Uterus (tissue), 4 donors: Measurements from ENCODE around the gene CTTNBP2. TPM values are rescaled to one million over a fixed set of nuclear protein-coding genes. Genes with fewer than 3 reads are reported as not detected.
A peak's percentile ranks its signal among the peaks of the same experiment; 100 is the strongest.

Source experiments
- DNase-seq, 2 donors: peaks; one replicate each; pipeline ENCODE4 v3.0.0-alpha.2; 2019 to 2020
- H3K27ac ChIP-seq, 2 donors: fragments of 200-600 bp; sonication (generic); 1 replicate in 1 of 2; 2 replicates in 1 of 2; pipeline ENCODE4 v1.5.1; 2016 to 2018
- H3K27me3 ChIP-seq, 2 donors: fragments of 200-600 bp; sonication (generic); one replicate each; pipeline ENCODE4 v1.5.1; 2018 to 2019; ENCODE audit warnings: control low read depth in 1 of 2
- H3K36me3 ChIP-seq, 2 donors: fragments of 200-600 bp; sonication (generic); one replicate each; pipeline ENCODE4 v1.5.1; 2019; ENCODE audit warnings: control low read depth in 1 of 2
- H3K4me1 ChIP-seq, 2 donors: fragments of 200-600 bp; sonication (generic); one replicate each; pipeline ENCODE4 v1.5.1; 2018 to 2019; ENCODE audit warnings: control low read depth in 1 of 2
- H3K4me3 ChIP-seq, 2 donors: fragments of 200-600 bp; sonication (generic); 1 replicate in 1 of 2; 2 replicates in 1 of 2; pipeline ENCODE4 v1.5.1; 2018 to 2019; ENCODE audit warnings: mild to moderate bottlenecking in 1 of 2
- H3K9me3 ChIP-seq, 2 donors: fragments of 200-600 bp; sonication (generic); one replicate each; pipeline ENCODE4 v1.5.1; 2019; ENCODE audit warnings: control low read depth in 1 of 2
- POLR2A ChIP-seq, 2 donors: fragments of 450-650 bp; IDR thresholded peaks; one replicate each; pipeline ENCODE4 v1.6.1; 2016; ENCODE audit warnings: antibody characterized with exemption in 2 of 2, mild to moderate bottlenecking in 1 of 2, moderate library complexity in 1 of 2
- intact Hi-C: fragments of 100-400 bp; cut with DNase I; formaldehyde crosslinking; loops from one replicate; pipeline ENCODE4 v1.15.1; 2023; ENCODE audit warnings: low total_unique reads
- total RNA-seq, 4 donors: library from RNA; depleted of rRNA in 3 of 4; stranded (reverse); fragments of >200 nt in 3 of 4; gene quantifications; one replicate each; pipeline versions ENCODE4 v1.1.0 to v1.2.4, GENCODE V29; 2014 to 2023
- TF ChIP-seq, protein P1 (sequence below), 4 experiments: fragments of 200-600 bp in 2 of 4; fragments of 450-650 bp in 2 of 4; sonication (generic) in 2 of 4; IDR thresholded peaks; one replicate each; pipeline ENCODE4 v1.5.1; 2016 to 2019; ENCODE audit warnings: antibody characterized with exemption in 4 of 4, mild to moderate bottlenecking in 2 of 4, moderate library complexity in 1 of 4
- donor health status: DM: yes; HTN: yes; CAD: no.

CTTNBP2 gene
- total RNA-seq, 4 donors from 2014 or later: 16.4 to 87.9 (median 35.0) TPM

DNA sequence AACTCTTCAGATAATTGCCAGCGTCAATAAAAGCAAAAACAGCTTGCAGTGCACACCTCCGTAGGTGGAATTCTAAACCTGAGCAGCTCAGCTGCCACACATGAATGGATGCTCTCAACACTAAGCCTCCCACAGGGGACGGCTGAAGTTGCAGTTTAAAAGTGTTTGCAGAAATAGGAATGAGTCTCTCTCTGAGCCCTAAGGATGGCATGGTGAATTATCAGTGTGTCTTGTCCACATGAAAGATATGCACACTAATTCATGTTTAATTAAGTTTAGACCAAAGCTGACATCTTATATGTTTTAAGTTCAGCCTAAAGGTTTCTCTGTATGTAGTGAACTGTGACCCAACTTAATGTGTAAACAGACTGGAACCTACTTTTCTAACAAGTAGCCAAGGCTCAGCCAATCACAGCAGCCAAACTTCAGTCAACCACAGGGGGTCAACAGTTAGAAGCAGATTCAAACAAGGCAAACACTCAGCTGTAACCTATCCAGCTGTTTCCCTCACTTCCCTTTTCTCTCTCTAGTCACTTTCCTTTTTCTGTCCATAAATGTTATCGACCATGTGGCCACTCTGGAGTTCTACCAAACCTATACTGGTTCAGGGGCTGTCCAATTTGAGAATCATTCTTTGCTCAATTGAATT lies 38.1 kb downstream of the CTTNBP2 start:
- Histone ChIP-seq H3K36me3 (no peaks in the 10 kb centered on the region), H3K27ac (no peak overlapping the region), H3K4me3 (no peak overlapping the region), H3K9me3 (no peaks in the 10 kb centered on the region), H3K4me1 (no peaks in the 10 kb centered on the region), H3K27me3 (no peaks in the 10 kb centered on the region)
- TF ChIP-seq, protein P1, sequence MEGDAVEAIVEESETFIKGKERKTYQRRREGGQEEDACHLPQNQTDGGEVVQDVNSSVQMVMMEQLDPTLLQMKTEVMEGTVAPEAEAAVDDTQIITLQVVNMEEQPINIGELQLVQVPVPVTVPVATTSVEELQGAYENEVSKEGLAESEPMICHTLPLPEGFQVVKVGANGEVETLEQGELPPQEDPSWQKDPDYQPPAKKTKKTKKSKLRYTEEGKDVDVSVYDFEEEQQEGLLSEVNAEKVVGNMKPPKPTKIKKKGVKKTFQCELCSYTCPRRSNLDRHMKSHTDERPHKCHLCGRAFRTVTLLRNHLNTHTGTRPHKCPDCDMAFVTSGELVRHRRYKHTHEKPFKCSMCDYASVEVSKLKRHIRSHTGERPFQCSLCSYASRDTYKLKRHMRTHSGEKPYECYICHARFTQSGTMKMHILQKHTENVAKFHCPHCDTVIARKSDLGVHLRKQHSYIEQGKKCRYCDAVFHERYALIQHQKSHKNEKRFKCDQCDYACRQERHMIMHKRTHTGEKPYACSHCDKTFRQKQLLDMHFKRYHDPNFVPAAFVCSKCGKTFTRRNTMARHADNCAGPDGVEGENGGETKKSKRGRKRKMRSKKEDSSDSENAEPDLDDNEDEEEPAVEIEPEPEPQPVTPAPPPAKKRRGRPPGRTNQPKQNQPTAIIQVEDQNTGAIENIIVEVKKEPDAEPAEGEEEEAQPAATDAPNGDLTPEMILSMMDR (IDR thresholded peaks at IDR 0.05): no peak
- TF ChIP-seq POLR2A (IDR thresholded peaks at IDR 0.05): no peak
- no peak for DNase-seq
- intact Hi-C loops: no loop called here

DNA sequence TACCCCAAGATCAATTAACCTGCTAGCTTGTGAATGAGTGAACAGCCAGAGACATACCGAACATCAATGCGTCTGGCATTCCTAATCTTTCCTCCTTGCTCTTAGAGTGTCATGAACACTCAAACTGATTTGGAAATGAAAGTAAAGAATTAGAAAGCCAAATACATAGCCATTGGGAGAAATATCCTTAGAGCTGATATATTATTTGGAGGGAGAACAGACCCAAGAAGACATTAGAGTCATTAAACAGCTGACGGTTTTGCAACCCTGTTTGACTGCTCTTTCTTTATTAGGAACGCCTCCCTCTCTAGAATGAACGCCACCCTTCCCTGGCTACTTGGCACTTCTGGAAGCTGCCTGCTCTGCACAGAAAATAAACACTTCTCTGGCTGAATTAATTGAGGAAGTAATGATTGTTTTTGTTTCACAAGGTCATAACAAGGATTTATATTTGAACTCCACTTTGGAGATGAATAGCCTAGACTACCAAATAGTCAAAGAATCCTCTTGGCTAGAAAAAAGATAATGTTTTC lies 42.8 kb downstream of the CTTNBP2 start:
- no peak overlapping the region for H3K4me3 ChIP-seq
- peak in 1 of 2 donors; percentile 31 for DNase-seq
- no peaks in the 10 kb centered on the region for H3K36me3 ChIP-seq
- H3K27me3 ChIP-seq: no peaks in the 10 kb centered on the region
- no peaks in the 10 kb centered on the region for H3K9me3 ChIP-seq
- intact Hi-C loops: no loop called here
- peak overlapping the region; percentile 29 to 65 for H3K27ac ChIP-seq
- no peaks in the 10 kb centered on the region for H3K4me1 ChIP-seq
- TF ChIP-seq, protein P1 (IDR thresholded peaks at IDR 0.05): no peak
- TF ChIP-seq POLR2A (IDR thresholded peaks at IDR 0.05): no peak

DNA sequence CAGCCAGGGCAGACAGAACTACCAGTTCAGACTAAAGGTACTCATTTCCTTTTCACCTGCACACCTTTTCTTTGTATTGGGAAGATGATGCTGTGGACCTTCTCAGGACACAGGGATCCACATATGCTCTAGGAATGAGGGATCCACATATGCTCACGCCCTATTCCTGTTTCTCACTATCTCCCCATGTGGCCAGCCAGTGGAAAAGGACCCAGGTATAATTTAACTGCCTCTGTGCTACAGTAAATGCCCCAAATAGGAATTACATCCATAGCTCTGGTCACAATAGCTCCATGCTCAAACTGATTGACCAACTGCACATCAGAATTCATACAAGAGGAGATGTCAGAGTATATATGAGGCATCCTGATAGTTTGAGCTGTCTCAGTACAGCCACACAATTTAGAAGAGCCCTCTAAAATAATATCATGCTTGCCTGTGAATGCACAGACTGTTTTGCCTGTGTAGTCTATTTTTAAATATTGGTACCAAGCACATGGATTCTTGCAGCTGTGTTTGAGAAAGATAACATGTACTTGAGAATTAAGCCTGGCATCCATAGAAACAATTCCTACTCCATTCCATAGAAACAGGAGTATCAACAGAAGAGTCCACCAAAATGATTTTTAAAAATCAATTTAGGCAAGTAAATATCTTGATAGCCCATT lies 43.7 kb downstream of the CTTNBP2 start:
- H3K36me3 ChIP-seq: no peaks in the 10 kb centered on the region
- DNase-seq: no peak
- H3K4me1 ChIP-seq: no peaks in the 10 kb centered on the region
- no peak overlapping the region for H3K4me3 ChIP-seq
- peak overlapping the region in 1 of 2 donors; percentile 65 for H3K27ac ChIP-seq
- intact Hi-C loops: no loop called here
- no peaks in the 10 kb centered on the region for H3K27me3 ChIP-seq
- no peaks in the 10 kb centered on the region for H3K9me3 ChIP-seq
- TF ChIP-seq POLR2A (IDR thresholded peaks at IDR 0.05): no peak
- TF ChIP-seq, protein P1 (IDR thresholded peaks at IDR 0.05): no peak

DNA sequence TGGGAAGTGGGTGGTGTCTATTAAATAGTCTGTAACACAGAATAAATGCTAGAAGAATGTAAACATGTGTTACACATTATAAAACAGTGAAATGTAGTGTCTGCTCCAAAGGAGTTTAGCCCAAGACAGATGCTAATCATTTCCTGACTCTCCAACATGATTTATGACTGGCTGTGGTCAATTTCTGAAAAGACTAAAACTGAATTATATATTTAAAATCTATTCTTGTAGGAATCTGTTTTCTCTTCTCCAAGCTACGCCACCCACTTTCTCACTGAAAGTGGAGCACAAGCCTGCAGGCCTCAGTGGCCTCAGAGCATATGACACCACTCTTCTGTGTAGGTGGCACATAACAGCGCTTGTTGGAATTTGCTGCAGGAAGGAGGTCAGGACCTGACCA lies 44.4 kb downstream of the CTTNBP2 start:
- Histone ChIP-seq H3K4me1 (no peaks in the 10 kb centered on the region), H3K27ac (peak overlapping the region in 1 of 2 donors; percentile 60), H3K27me3 (no peaks in the 10 kb centered on the region), H3K36me3 (no peaks in the 10 kb centered on the region), H3K9me3 (no peaks in the 10 kb centered on the region), H3K4me3 (no peak overlapping the region)
- TF ChIP-seq, protein P1 (IDR thresholded peaks at IDR 0.05): no peak
- TF ChIP-seq POLR2A (IDR thresholded peaks at IDR 0.05): no peak
- intact Hi-C loops: no loop called here
- no peak for DNase-seq

DNA sequence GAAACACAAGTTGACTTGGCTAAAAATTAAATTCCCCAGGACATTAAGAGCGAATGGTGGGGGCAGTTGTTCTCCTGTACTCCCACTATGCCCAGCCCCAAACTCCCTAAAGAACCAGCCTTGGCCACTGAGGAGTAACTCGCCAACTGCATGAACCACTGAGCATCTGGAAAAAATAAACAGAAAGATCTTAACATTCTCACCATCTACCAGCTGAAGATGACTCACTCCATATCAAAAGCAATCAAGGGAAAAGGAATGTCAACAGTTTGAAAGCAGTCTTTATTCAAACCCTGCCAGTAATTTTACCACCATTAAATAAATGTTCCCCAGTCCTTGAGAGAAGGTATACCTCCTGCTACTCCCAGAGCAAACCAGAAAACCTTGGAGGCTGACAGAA lies 45.4 kb downstream of the CTTNBP2 start:
- Histone ChIP-seq H3K4me3 (no peak overlapping the region), H3K27ac (peak overlapping the region in 1 of 2 donors; percentile 60), H3K4me1 (no peaks in the 10 kb centered on the region), H3K9me3 (no peaks in the 10 kb centered on the region), H3K36me3 (no peaks in the 10 kb centered on the region), H3K27me3 (no peaks in the 10 kb centered on the region)
- no peak for TF ChIP-seq POLR2A (IDR thresholded peaks at IDR 0.05)
- TF ChIP-seq, protein P1 (IDR thresholded peaks at IDR 0.05): no peak
- no peak for DNase-seq
- intact Hi-C loops: no loop called here
